Neural crest cell (in vitro differentiated cells): ENCODE data around the gene ALG5. TPM values are rescaled to one million over a fixed set of nuclear protein-coding genes. Genes with fewer than 3 reads are reported as not detected.

Experiments used
- DNase-seq: peaks from one replicate; pipeline ENCODE4 v3.0.0; 2021; ENCODE audit warnings: low read depth, mixed read lengths, low spot score
- H3K27ac Mint-ChIP-seq: one replicate; pipeline ENCODE4 v1.8.0; 2021; ENCODE audit warnings: mild to moderate bottlenecking, mixed read lengths; ENCODE audit not compliant: unreplicated experiment
- H3K27me3 Mint-ChIP-seq: 2 replicates; pipeline ENCODE4 v1.8.0; 2021; ENCODE audit warnings: low read depth, mild to moderate bottlenecking, mixed read lengths
- H3K36me3 Mint-ChIP-seq: 2 replicates; pipeline ENCODE4 v1.8.0; 2021; ENCODE audit warnings: low read depth, mild to moderate bottlenecking, mixed read lengths
- H3K4me1 Mint-ChIP-seq: 2 replicates; pipeline ENCODE4 v1.8.0; 2021; ENCODE audit warnings: mixed read lengths
- H3K4me3 Mint-ChIP-seq: one replicate; pipeline ENCODE4 v1.8.0; 2021; ENCODE audit warnings: mild to moderate bottlenecking, mixed read lengths
- H3K9me3 Mint-ChIP-seq: 2 replicates; pipeline ENCODE4 v1.8.0; 2021; ENCODE audit warnings: mixed read lengths
- CTCF ChIP-seq: fragments of 200-600 bp; sonication (generic); conservative IDR thresholded peaks from 2 replicates; pipeline ENCODE4 v1.5.0; 2021; ENCODE audit warnings: antibody characterized with exemption, mild to moderate bottlenecking
- total RNA-seq: library from RNA; stranded (reverse); gene quantifications from 2 replicates; pipeline ENCODE4 v1.2.1, GENCODE V29; 2021

ALG5 gene
- total RNA-seq, 1 donor from 2014 or later = 31.1 TPM

DNA sequence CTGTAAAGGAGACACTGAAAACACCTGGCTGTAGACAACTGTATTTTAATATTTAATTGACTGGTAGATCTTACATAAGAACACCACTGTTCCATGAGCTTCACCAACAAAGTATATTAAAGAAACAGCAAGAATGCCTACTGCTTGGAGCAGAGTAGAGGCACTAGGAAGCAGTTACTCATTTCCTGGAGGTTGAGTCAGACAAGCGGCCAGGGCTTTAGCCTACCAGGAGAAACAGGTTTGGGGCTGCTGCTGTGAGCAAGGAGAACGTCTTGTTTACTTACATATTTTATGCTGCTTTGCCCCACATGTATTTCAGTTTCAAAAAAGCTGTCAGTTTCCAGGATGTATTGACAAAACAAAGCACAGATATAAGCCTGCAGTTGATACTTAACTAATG, 33.4 kb downstream of the ALG5 start:
- Mint-ChIP-seq H3K9me3 (no peaks in the 10 kb centered on the region), H3K4me1 (no peaks in the 10 kb centered on the region), H3K27me3 (no peaks in the 10 kb centered on the region), H3K27ac (no peak overlapping the region), H3K4me3 (no peak overlapping the region), H3K36me3 (peaks cover 27% of the 10 kb centered on the region)
- TF ChIP-seq CTCF = no peak
- DNase-seq = no peak

GRCh38 chr13:36959456-36960116, 39.6 kb downstream of the ALG5 start:
- no peaks in the 10 kb centered on the region for H3K27me3 Mint-ChIP-seq
- no peak overlapping the region for H3K27ac Mint-ChIP-seq
- no peak for DNase-seq
- H3K4me1 Mint-ChIP-seq = no peaks in the 10 kb centered on the region
- H3K36me3 Mint-ChIP-seq = peaks cover 35% of the 10 kb centered on the region
- peaks cover 2% of the 10 kb centered on the region for H3K9me3 Mint-ChIP-seq
- no peak for TF ChIP-seq CTCF
- no peak overlapping the region for H3K4me3 Mint-ChIP-seq

GRCh38 chr13:36954542-36954941, 44.6 kb downstream of the ALG5 start:
- no peak for TF ChIP-seq CTCF
- Mint-ChIP-seq H3K4me1 (no peaks in the 10 kb centered on the region), H3K36me3 (peaks cover 40% of the 10 kb centered on the region), H3K27ac (no peak overlapping the region), H3K4me3 (no peak overlapping the region), H3K27me3 (no peaks in the 10 kb centered on the region), H3K9me3 (peaks cover 2% of the 10 kb centered on the region)
- DNase-seq = no peak

- Mint-ChIP-seq H3K4me1 (no peaks in the 10 kb centered on the region), H3K36me3 (peaks cover 25% of the 10 kb centered on the region), H3K27ac (no peak overlapping the region), H3K9me3 (no peaks in the 10 kb centered on the region), H3K4me3 (no peak overlapping the region), H3K27me3 (peaks cover 9% of the 10 kb centered on the region)
- no peak for DNase-seq
- no peak for TF ChIP-seq CTCF
Observed at GRCh38 chr13:36950920-36951319, 48.2 kb downstream of the ALG5 start.

DNA sequence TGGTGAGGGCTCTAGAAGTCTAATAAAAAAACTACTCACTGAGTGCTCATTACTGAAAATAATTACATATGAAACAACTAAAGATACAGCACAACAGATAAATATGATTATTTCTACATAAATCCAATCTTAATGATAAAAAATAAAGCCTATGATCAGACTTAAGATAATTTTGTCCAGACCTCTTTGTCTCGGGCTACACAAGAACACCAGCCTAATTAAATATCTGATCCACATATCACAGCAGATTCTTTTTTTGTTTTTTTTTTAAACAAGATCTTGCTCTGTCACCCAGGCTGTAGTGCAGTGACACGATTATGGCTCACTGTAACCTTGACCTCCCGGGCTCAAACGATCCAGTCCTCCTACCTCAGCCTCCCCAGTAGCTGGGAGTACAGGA, 48.8 kb downstream of the ALG5 start:
- Mint-ChIP-seq H3K9me3 (no peaks in the 10 kb centered on the region), H3K27ac (no peak overlapping the region), H3K36me3 (peaks cover 25% of the 10 kb centered on the region), H3K4me1 (peaks cover 5% of the 10 kb centered on the region), H3K27me3 (peaks cover 9% of the 10 kb centered on the region), H3K4me3 (no peak overlapping the region)
- no peak for DNase-seq
- TF ChIP-seq CTCF = no peak
